ENCODE measurements around the gene THSD1.
"Not testable (repeated sequence)": the region's sequence is repeated elsewhere in the genome, so short reads cannot be mapped to it uniquely, and the experiment has no call there.

Gene THSD1

DNA sequence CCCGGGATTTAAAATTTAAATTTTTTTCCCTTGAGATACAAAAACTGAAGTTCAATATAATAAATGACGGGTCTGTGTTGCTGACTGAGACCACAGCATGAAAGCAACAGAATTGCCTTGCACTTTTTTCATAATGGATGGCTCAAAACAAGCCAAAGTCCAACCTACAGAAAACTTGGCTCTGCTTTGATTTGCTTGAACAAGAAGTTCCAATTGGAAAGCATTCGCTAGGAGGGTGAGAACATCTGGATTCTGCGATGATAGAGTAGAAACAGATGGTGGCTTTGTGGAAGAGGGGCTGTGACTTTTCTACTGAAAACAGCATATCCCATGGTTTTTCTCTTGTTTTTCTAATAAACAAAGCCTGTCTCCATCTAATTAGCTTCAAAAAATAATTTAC is 46.4 kb downstream of the THSD1 start:
- DNase-seq (ENCODE audit: low read depth, low spot score): no peak

- no peak for DNase-seq (ENCODE audit: low read depth, low spot score)
These were observed 49.6 kb downstream of the THSD1 start for GRCh38 chr13:52356327-52356726.

- DNase-seq (ENCODE audit: low read depth, low spot score): no peak
These were observed 52.8 kb downstream of the THSD1 start for GRCh38 chr13:52353193-52353592.

DNA sequence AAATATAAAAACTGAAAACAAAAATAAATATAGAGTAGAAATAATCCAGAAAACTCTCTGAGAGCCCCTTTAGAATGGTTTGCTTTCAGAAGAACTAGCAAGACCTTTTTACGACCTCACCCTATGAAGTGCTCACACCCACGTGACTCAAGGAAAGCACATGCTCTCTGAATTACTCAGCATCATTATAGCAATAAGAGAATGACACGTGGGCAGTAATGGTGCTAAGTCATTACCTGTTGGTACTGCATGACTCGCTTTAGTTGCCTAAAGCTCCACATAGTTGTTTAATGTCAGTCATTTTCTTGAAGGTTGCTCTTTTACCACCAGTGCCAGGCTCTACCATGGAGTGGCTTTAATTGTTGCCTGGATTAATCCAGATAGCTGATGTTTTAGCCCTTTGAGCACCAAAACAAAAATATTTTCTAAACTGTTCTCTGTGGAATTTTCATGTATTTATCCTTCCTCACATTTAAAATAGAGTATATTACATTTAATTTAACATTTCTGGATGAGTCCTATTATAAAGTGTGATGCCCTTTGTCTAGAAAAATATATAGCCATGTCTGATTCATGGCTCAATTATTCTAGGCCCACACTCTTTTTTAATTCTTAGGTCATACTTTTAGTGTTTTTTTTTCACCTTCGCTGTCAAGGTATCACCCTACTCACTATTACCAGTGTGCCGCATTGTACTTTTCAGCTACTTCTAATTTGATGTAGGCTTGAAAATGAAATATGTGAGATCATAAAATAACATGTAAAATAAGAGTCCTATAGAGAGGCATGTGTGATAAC is 56.8 kb downstream of the THSD1 start:
- no peak for DNase-seq (ENCODE audit: low read depth, low spot score)

GRCh38 chr13:52348071-52348470 is 57.9 kb downstream of the THSD1 start:
- no peak for DNase-seq (ENCODE audit: low read depth, low spot score)

GRCh38 chr13:52345631-52346251 is 60.2 kb downstream of the THSD1 start:
- no peak for DNase-seq (ENCODE audit: low read depth, low spot score)

GRCh38 chr13:52345048-52345447 is 60.9 kb downstream of the THSD1 start:
- no peak for DNase-seq (ENCODE audit: low read depth, low spot score)

- DNase-seq (ENCODE audit: low read depth, low spot score): no peak
These were observed 61.9 kb downstream of the THSD1 start for GRCh38 chr13:52344108-52344507.

GRCh38 chr13:52342203-52342602 is 63.8 kb downstream of the THSD1 start:
- DNase-seq (ENCODE audit: low read depth, low spot score): not testable (repeated sequence)

DNA sequence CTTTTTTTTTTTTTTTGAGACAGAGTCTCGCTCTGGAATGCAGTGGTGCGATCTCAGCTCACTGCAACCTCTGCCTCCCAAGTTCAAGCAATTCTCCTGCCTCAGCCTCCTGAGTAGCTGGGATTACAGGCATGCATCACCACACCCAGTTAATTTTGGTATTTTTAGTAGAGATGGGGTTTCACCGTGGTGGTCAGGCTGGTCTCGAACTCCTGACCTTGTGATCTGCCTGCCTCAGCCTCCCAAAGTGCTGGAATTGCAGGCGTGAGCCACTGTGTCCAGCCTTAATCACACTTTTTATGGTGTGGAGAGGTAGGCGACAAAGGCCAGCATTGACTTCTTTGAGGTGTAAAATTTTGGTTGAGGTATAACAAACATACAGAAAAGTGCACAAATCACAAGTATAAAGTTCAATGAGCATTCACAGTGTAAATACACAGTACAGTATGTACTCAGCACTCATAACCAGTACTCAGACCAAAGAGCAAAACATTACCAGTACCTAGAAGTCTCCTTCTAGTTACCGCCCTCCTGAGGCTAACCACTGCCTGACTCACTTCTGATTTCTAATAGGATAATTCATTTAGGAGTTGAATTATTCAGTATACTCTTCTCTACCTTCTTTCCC is 68.0 kb downstream of the THSD1 start:
- not testable (repeated sequence) for DNase-seq (ENCODE audit: low read depth, low spot score)

- not testable (repeated sequence) for DNase-seq (ENCODE audit: low read depth, low spot score)
These were observed 71.9 kb downstream of the THSD1 start for GRCh38 chr13:52334107-52334506.

DNA sequence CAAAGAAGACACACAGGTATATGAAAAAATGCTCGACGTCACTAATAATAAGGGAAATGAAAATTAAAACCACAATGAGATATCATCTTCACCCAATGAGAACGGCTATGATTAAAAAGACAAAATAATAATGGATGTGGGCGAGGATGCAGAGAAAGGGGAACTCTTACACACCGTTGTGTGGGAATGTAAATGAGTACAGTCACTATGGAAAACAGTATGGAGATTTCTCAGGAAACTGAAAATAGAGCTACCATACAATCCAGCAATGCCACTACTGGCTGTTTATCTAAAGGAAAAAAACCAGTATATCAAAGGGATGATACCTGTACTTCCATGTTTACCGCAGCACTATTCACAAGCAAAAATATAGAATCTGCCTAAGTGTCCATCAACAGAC is 74.1 kb downstream of the THSD1 start:
- DNase-seq (ENCODE audit: low read depth, low spot score): not testable (repeated sequence)

Data from ELF-1 (cell line).